Upper lobe of left lung (tissue), 6 donors: ENCODE results near the gene RABEPK. TPM values are rescaled to one million over a fixed set of nuclear protein-coding genes. Genes with fewer than 3 reads are reported as not detected.

Source experiments
- ATAC-seq, 2 donors: fragments of 200-7000 bp; cut with Tn5 transposase; one replicate each; pipeline ENCODE4 v1.9.1; 2022; ENCODE audit warnings: mild to moderate bottlenecking in 2 of 2, moderate library complexity in 2 of 2; ENCODE audit not compliant: low FRiP score in 2 of 2
- DNase-seq, 2 donors: peaks; one replicate each; pipeline ENCODE4 v3.0.0-alpha.2; 2019 to 2020
- H3K27ac ChIP-seq, 4 donors: fragments of 200-600 bp; sonication (generic); one replicate each; pipeline ENCODE4 v1.5.1; 2016 to 2019
- H3K27me3 ChIP-seq, 4 donors: fragments of 200-600 bp; sonication (generic); one replicate each; pipeline ENCODE4 v1.5.1; 2017 to 2019
- H3K36me3 ChIP-seq, 4 donors: fragments of 200-600 bp; sonication (generic); one replicate each; pipeline ENCODE4 v1.5.1; 2016 to 2019
- H3K4me1 ChIP-seq, 4 donors: fragments of 200-600 bp; sonication (generic); one replicate each; pipeline ENCODE4 v1.5.1; 2018 to 2019
- H3K4me3 ChIP-seq, 4 donors: fragments of 200-600 bp; sonication (generic); one replicate each; pipeline ENCODE4 v1.5.1; 2017 to 2019; ENCODE audit warnings: mild to moderate bottlenecking in 2 of 4, moderate library complexity in 1 of 4
- H3K9me3 ChIP-seq, 4 donors: fragments of 200-600 bp; sonication (generic); one replicate each; pipeline ENCODE4 v1.5.1; 2018 to 2019
- EP300 ChIP-seq, 4 donors: sonication (generic); formaldehyde crosslinking; IDR thresholded peaks; one replicate each; pipeline ENCODE4 v1.5.1; 2017; ENCODE audit warnings: antibody characterized with exemption in 4 of 4, control low read depth in 2 of 4
- POLR2A ChIP-seq, 4 donors: fragments of 450-650 bp; IDR thresholded peaks; one replicate each; pipeline ENCODE4 v1.5.1; 2016 to 2017; ENCODE audit warnings: antibody characterized with exemption in 4 of 4, mild to moderate bottlenecking in 2 of 4
- POLR2AphosphoS5 ChIP-seq, 2 donors: sonication (generic); formaldehyde crosslinking; IDR thresholded peaks; one replicate each; pipeline ENCODE4 v1.5.1; 2017; ENCODE audit warnings: antibody characterized with exemption in 2 of 2
- WGBS, 2 donors: methylation state at CpG; one replicate each; pipeline ENCODE4 v1.1.5; 2017 to 2018; 5-methylcytosine and 5-hydroxymethylcytosine counted together
- total RNA-seq, 6 donors: library from RNA; depleted of rRNA in 4 of 6; stranded (reverse); fragments of >200 nt in 4 of 6; gene quantifications; one replicate each; pipeline versions ENCODE4 v1.1.0 to v1.2.1, GENCODE V29; 2016 to 2021
- TF ChIP-seq, protein P1 (sequence below), 6 experiments: fragments of 450-650 bp in 4 of 6; fragments of 200-600 bp in 2 of 6; sonication (generic) in 2 of 6; IDR thresholded peaks; one replicate each; pipeline ENCODE4 v1.5.1; 2016 to 2019; ENCODE audit warnings: antibody characterized with exemption in 6 of 6
- donor health status: DM: no; HTN: no; CAD: no; lungs with moderate emphysema.
- donor health status: DM: no; HTN: yes; CAD: no; lungs with severe emphysema.

RABEPK gene
- total RNA-seq, 6 donors from 2014 or later: 4.9 to 16.6 (median 12.7) TPM

DNA sequence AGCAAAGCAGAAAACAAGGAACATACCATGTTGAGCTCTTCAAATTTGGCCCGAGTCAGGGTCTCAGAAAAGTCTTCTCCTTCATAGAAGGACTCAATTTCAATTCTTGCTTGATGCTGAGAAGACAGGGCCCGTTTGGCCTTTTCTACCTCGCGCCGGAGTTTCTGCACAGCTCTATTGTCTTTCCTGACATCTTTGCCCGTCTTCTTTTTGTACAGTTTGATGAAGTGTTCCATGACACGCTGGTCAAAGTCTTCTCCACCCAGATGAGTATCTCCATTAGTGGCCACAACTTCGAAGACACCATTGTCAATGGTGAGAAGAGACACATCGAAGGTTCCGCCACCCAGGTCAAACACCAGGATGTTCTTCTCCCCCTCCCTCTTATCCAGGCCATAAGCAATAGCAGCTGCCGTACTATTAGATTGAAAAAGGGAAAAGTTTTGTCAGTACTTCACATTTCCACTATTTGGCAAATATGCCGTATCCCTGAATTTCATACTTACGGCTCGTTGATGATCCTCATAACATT is 38.6 kb downstream of the RABEPK start:
- peaks cover 58 to 79% (median 64%) of the 10 kb centered on the region in 4 donors for H3K4me1 ChIP-seq
- TF ChIP-seq POLR2AphosphoS5 (IDR thresholded peaks at IDR 0.05): no peak
- TF ChIP-seq POLR2A (IDR thresholded peaks at IDR 0.05): no peak
- no peak for TF ChIP-seq EP300 (IDR thresholded peaks at IDR 0.05)
- TF ChIP-seq, protein P1, sequence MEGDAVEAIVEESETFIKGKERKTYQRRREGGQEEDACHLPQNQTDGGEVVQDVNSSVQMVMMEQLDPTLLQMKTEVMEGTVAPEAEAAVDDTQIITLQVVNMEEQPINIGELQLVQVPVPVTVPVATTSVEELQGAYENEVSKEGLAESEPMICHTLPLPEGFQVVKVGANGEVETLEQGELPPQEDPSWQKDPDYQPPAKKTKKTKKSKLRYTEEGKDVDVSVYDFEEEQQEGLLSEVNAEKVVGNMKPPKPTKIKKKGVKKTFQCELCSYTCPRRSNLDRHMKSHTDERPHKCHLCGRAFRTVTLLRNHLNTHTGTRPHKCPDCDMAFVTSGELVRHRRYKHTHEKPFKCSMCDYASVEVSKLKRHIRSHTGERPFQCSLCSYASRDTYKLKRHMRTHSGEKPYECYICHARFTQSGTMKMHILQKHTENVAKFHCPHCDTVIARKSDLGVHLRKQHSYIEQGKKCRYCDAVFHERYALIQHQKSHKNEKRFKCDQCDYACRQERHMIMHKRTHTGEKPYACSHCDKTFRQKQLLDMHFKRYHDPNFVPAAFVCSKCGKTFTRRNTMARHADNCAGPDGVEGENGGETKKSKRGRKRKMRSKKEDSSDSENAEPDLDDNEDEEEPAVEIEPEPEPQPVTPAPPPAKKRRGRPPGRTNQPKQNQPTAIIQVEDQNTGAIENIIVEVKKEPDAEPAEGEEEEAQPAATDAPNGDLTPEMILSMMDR (IDR thresholded peaks at IDR 0.05): no peak
- WGBS, 2 donors: 67 to 73% methylated on average over 14 of the region's 14 CpGs
- H3K27ac ChIP-seq: peak overlapping the region in 1 of 4 donors; percentile 92
- DNase-seq (no peak), ATAC-seq (no peak)
- peaks cover 18 to 60% (median 47%) of the 10 kb centered on the region in 4 donors for H3K36me3 ChIP-seq
- no peaks in the 10 kb centered on the region for H3K27me3 ChIP-seq
- no peaks in the 10 kb centered on the region for H3K9me3 ChIP-seq
- peak overlapping the region in 3 of 4 donors; percentile 77 to 94 (median 85) for H3K4me3 ChIP-seq

DNA sequence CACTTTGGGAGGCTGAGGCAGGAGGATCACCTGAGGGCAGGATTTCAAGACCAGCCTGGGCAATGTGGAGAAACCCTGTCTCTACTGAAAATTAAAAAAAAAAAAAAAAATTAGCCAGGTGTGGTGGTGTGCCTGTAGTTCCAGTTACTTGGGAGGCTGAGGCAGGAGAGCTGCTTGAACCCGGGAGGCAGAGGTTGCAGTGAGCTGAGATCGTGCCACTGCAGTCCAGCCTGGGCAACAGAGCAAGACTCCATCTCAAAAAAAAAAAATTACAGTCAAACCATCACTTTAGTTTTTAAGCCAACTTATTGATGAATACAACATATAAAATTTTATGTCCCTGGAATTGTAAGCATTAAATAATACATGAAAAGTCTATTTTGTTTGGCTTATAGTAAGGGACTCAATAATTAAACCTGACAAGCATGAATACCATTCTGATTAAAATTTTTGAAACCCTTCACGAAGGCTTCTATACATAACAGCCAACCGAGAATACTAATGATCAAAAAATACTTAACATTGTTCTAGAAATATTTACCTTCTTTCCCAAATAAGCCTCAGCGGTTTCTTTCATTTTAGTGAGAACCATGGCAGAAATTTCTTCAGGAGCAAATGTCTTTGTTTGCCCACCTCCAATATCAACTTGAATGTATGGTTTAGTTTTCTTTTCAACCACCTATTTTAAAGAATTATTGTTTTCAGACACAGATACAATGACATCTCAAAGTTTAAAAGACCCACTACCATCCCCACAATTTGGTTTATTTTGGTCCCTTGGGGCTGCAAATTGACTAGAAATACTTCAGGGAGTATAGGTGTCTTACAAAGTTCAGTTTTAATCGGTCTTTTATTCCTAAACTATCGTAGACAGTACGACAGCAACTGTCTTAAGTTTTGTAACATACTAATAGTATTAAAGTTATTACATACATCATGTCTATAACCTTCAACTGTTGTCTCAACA is 39.6 kb downstream of the RABEPK start:
- 10 to 11% methylated on average over 8 of the region's 8 CpGs for whole genome bisulfite sequencing, 2 donors
- ATAC-seq (no peak), DNase-seq (no peak)
- TF ChIP-seq, protein P1 (IDR thresholded peaks at IDR 0.05): no peak
- TF ChIP-seq POLR2A (IDR thresholded peaks at IDR 0.05) (no peak), EP300 (IDR thresholded peaks at IDR 0.05) (no peak), POLR2AphosphoS5 (IDR thresholded peaks at IDR 0.05) (no peak)
- Histone ChIP-seq H3K4me3 (peak overlapping the region; percentile 62 to 94 (median 81)), H3K27ac (peak overlapping the region; percentile 92 to 98 (median 96)), H3K27me3 (no peaks in the 10 kb centered on the region), H3K4me1 (peaks cover 55 to 77% (median 62%) of the 10 kb centered on the region in 4 donors), H3K36me3 (peaks cover 18 to 52% (median 44%) of the 10 kb centered on the region in 4 donors), H3K9me3 (no peaks in the 10 kb centered on the region)

DNA sequence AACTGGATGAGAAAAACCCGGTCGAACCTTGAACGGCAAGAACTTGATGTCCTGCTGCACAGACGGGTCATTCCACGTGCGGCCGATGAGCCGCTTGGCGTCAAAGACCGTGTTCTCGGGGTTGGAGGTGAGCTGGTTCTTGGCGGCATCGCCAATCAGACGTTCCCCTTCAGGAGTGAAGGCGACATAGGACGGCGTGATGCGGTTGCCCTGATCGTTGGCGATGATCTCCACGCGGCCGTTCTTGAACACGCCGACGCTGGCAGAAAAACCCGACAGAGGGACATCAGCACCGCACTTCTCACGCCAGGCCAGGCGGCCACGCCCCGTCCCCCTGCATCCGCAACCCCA is 40.3 kb downstream of the RABEPK start:
- H3K4me3 ChIP-seq: peak overlapping the region; percentile 62 to 94 (median 81)
- ATAC-seq (peak; percentile 25 to 36), DNase-seq (peak in 1 of 2 donors; percentile 49)
- WGBS, 2 donors: 0 to 1% methylated on average over 15 to 26 of the region's 33 CpGs
- no peaks in the 10 kb centered on the region for H3K9me3 ChIP-seq
- H3K27me3 ChIP-seq: no peaks in the 10 kb centered on the region
- H3K36me3 ChIP-seq: peaks cover 18 to 45% (median 38%) of the 10 kb centered on the region in 4 donors
- peaks cover 49 to 70% (median 55%) of the 10 kb centered on the region in 4 donors for H3K4me1 ChIP-seq
- H3K27ac ChIP-seq: peak overlapping the region; percentile 92 to 98 (median 96)
- peak in 1 of 4 donors; percentile 8 for TF ChIP-seq EP300 (IDR thresholded peaks at IDR 0.05)
- TF ChIP-seq POLR2A (IDR thresholded peaks at IDR 0.05): no peak

DNA sequence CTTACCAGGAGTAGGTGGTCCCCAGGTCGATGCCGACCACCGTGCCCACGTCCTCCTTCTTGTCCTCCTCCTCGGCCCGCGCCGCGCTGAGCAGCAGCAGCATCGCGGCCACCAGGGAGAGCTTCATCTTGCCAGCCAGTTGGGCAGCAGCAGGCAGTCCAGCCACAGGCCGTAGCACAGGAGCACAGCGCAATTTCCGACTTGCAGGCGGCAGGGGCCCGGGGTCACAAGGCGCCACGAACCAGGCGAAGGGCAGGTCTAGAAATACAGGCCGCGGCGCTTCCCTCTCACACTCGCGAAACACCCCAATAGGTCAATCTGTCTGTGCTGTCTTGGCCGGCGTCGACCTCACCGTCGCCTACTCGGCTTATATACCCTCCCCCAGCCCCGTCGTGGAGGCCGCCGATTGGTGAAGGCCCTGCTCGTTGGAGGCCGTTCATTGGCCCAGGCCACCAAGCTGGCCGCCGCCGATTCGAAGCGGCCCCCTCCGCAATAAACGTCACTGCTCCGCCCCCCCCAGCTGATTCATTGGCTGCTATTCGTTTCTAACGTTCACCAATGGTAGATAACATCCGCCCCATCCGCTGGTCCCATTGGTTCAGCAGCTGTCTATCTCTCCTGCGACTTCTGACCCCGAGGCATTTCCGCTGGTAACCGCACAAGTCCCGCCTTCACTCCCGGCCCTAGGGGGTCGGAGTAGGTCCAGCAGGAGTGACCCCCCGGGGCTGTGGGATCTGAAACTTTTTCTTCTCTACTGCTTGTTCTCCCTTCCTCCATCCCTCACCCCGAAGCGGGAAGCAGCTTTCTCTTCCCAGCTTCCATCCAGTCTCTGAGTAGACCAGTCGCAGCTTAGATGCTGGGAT is 40.9 kb downstream of the RABEPK start, which contains the start of gene HSPA5:
HSPA5 (minus strand) TSS at position 344 of the 863 bp plus-strand sequence; CDS start at position 127, 217 bp downstream.
- Histone ChIP-seq H3K9me3 (no peaks in the 10 kb centered on the region), H3K4me3 (peak within 1 kb of the TSS; percentile 62 to 94 (median 81)), H3K36me3 (peaks cover 16 to 39% (median 33%) of the 10 kb centered on the region in 4 donors), H3K27me3 (no peaks in the 10 kb centered on the region), H3K4me1 (peaks cover 44 to 64% (median 49%) of the 10 kb centered on the region in 4 donors), H3K27ac (peak within 1 kb of the TSS; percentile 92 to 98 (median 96))
- TF ChIP-seq POLR2A (IDR thresholded peaks at IDR 0.05): peak; percentile 56 to 98 (median 97)
- peak in 1 of 4 donors; percentile 81 for TF ChIP-seq EP300 (IDR thresholded peaks at IDR 0.05)
- peak; percentile 97 to 100 for TF ChIP-seq POLR2AphosphoS5 (IDR thresholded peaks at IDR 0.05)
- TF ChIP-seq, protein P1 (IDR thresholded peaks at IDR 0.05): peak in 3 of 6 experiments; percentile 39 to 49 (median 41)
- ATAC-seq (peak; percentile 97 to 99), DNase-seq (peak; percentile 97 to 98)
- WGBS, 2 donors: 0 to 1% methylated on average over 27 to 56 of the region's 59 CpGs
